Activated CD4-positive, alpha-beta T cell treated with anti-CD3 and anti-CD28 coated beads, Interleukin-2, amount 10 ng/mL, durations not matched to agents 24 days and 14 days (primary cell): ENCODE results near the gene FARS2. TPM values are rescaled to one million over a fixed set of nuclear protein-coding genes. Genes with fewer than 3 reads are reported as not detected.

Source experiments
- DNase-seq: peaks from one replicate; pipeline ENCODE4 v3.0.0; 2022
- H3K27ac Mint-ChIP-seq: one replicate; pipeline ENCODE4 v1.8.0; 2022; ENCODE audit warnings: mild to moderate bottlenecking, mixed read lengths
- H3K27me3 Mint-ChIP-seq: one replicate; pipeline ENCODE4 v1.8.0; 2022; ENCODE audit warnings: mixed read lengths
- H3K36me3 Mint-ChIP-seq: one replicate; pipeline ENCODE4 v1.8.0; 2022; ENCODE audit warnings: low read depth, mild to moderate bottlenecking, mixed read lengths
- H3K4me1 Mint-ChIP-seq: one replicate; pipeline ENCODE4 v1.8.0; 2021; ENCODE audit warnings: mixed read lengths
- H3K4me3 Mint-ChIP-seq: one replicate; pipeline ENCODE4 v1.8.0; 2022; ENCODE audit warnings: mild to moderate bottlenecking, moderate library complexity, mixed read lengths
- H3K9me3 Mint-ChIP-seq: one replicate; pipeline ENCODE4 v1.8.0; 2021; ENCODE audit warnings: mixed read lengths
- intact Hi-C: fragments of 100-400 bp; cut with micrococcal nuclease; formaldehyde crosslinking; loops from one replicate; pipeline ENCODE4 v1.15.1; 2023
- total RNA-seq: library from RNA; stranded (reverse); gene quantifications from 2 replicates; pipeline ENCODE4 v1.2.3, GENCODE V29; 2022

FARS2 gene
- total RNA-seq, 1 donor from 2014 or later: 24.7 TPM

GRCh38 chr6:5398530-5398929, 137.2 kb downstream of the FARS2 start:
- Mint-ChIP-seq H3K27ac (no peak overlapping the region), H3K27me3 (no peaks in the 10 kb centered on the region)
- DNase-seq: peak; percentile 64

GRCh38 chr6:5399391-5399790, 138.1 kb downstream of the FARS2 start:
- intact Hi-C loops: loop anchor here (2.0 kb wide), 2 partner anchors 139 to 185 kb away; partner anchors contain the start of genes FARS2 and LYRM4
- Mint-ChIP-seq H3K27ac (no peak overlapping the region), H3K27me3 (no peaks in the 10 kb centered on the region), H3K4me3 (no peak overlapping the region), H3K9me3 (no peaks in the 10 kb centered on the region), H3K36me3 (no peaks in the 10 kb centered on the region), H3K4me1 (peaks cover 6% of the 10 kb centered on the region)
- no peak for DNase-seq

More at GRCh38 chr6:5398530-5398929, 137.2 kb downstream of the FARS2 start:
- Mint-ChIP-seq H3K4me1 (peaks cover 6% of the 10 kb centered on the region), H3K9me3 (no peaks in the 10 kb centered on the region), H3K36me3 (no peaks in the 10 kb centered on the region), H3K4me3 (no peak overlapping the region)
- intact Hi-C loops: loop anchor here (1.0 to 2.0 kb wide), 3 partner anchors 138 to 255 kb away; partner anchors contain the start of genes FARS2 and LYRM4

GRCh38 chr6:5401845-5402738, 140.8 kb downstream of the FARS2 start:
- H3K27me3 Mint-ChIP-seq: no peaks in the 10 kb centered on the region
- peaks cover 6% of the 10 kb centered on the region for H3K4me1 Mint-ChIP-seq
- H3K36me3 Mint-ChIP-seq: no peaks in the 10 kb centered on the region
- H3K27ac Mint-ChIP-seq: no peak overlapping the region
- no peak for DNase-seq
- no peaks in the 10 kb centered on the region for H3K9me3 Mint-ChIP-seq
- no peak overlapping the region for H3K4me3 Mint-ChIP-seq
- intact Hi-C loops: no loop called here

GRCh38 chr6:5403076-5403475, 141.8 kb downstream of the FARS2 start:
- no peak for DNase-seq
- Mint-ChIP-seq H3K27ac (no peak overlapping the region), H3K9me3 (no peaks in the 10 kb centered on the region), H3K4me1 (peaks cover 6% of the 10 kb centered on the region), H3K27me3 (no peaks in the 10 kb centered on the region), H3K36me3 (peaks cover under 1% of the 10 kb centered on the region), H3K4me3 (no peak overlapping the region)
- intact Hi-C loops: no loop called here

- DNase-seq: no peak
- intact Hi-C loops: no loop called here
- H3K27ac Mint-ChIP-seq: no peak overlapping the region
- no peaks in the 10 kb centered on the region for H3K9me3 Mint-ChIP-seq
- no peaks in the 10 kb centered on the region for H3K27me3 Mint-ChIP-seq
- peaks cover 6% of the 10 kb centered on the region for H3K4me1 Mint-ChIP-seq
- no peak overlapping the region for H3K4me3 Mint-ChIP-seq
- peaks cover 2% of the 10 kb centered on the region for H3K36me3 Mint-ChIP-seq
Measured at GRCh38 chr6:5403609-5404008, 142.3 kb downstream of the FARS2 start.

- no peaks in the 10 kb centered on the region for H3K4me1 Mint-ChIP-seq
Measured at GRCh38 chr6:5405976-5406375, 144.7 kb downstream of the FARS2 start.

GRCh38 chr6:5411414-5411813, 150.1 kb downstream of the FARS2 start:
- Mint-ChIP-seq H3K36me3 (peaks cover 3% of the 10 kb centered on the region), H3K27me3 (no peaks in the 10 kb centered on the region), H3K27ac (no peak overlapping the region), H3K4me3 (no peak overlapping the region), H3K4me1 (no peaks in the 10 kb centered on the region), H3K9me3 (no peaks in the 10 kb centered on the region)
- no peak for DNase-seq
- intact Hi-C loops: no loop called here

More at GRCh38 chr6:5405976-5406375, 144.7 kb downstream of the FARS2 start:
- Mint-ChIP-seq H3K4me3 (no peak overlapping the region), H3K27ac (no peak overlapping the region), H3K27me3 (no peaks in the 10 kb centered on the region), H3K9me3 (no peaks in the 10 kb centered on the region), H3K36me3 (peaks cover 2% of the 10 kb centered on the region)
- intact Hi-C loops: no loop called here
- no peak for DNase-seq

GRCh38 chr6:5412017-5412416, 150.7 kb downstream of the FARS2 start:
- Mint-ChIP-seq H3K27ac (no peak overlapping the region), H3K4me3 (no peak overlapping the region), H3K36me3 (peaks cover 3% of the 10 kb centered on the region), H3K4me1 (no peaks in the 10 kb centered on the region), H3K9me3 (no peaks in the 10 kb centered on the region), H3K27me3 (no peaks in the 10 kb centered on the region)
- intact Hi-C loops: no loop called here
- DNase-seq: no peak

GRCh38 chr6:5412663-5413062, 151.3 kb downstream of the FARS2 start:
- Mint-ChIP-seq H3K9me3 (no peaks in the 10 kb centered on the region), H3K36me3 (peaks cover 3% of the 10 kb centered on the region), H3K4me1 (no peaks in the 10 kb centered on the region), H3K27ac (no peak overlapping the region), H3K27me3 (no peaks in the 10 kb centered on the region), H3K4me3 (no peak overlapping the region)
- intact Hi-C loops: no loop called here
- DNase-seq: no peak

GRCh38 chr6:5416250-5416649, 154.9 kb downstream of the FARS2 start:
- Mint-ChIP-seq H3K4me3 (no peak overlapping the region), H3K27ac (no peak overlapping the region), H3K4me1 (no peaks in the 10 kb centered on the region), H3K36me3 (peaks cover 2% of the 10 kb centered on the region), H3K27me3 (no peaks in the 10 kb centered on the region), H3K9me3 (no peaks in the 10 kb centered on the region)
- intact Hi-C loops: no loop called here
- no peak for DNase-seq

- Mint-ChIP-seq H3K27me3 (no peaks in the 10 kb centered on the region), H3K4me1 (peaks cover 2% of the 10 kb centered on the region), H3K27ac (no peak overlapping the region), H3K9me3 (no peaks in the 10 kb centered on the region), H3K4me3 (no peak overlapping the region), H3K36me3 (peaks cover 2% of the 10 kb centered on the region)
- DNase-seq: peak; percentile 64
- intact Hi-C loops: no loop called here
Measured at GRCh38 chr6:5422321-5422915, 161.1 kb downstream of the FARS2 start.

GRCh38 chr6:5423251-5423650, 161.9 kb downstream of the FARS2 start:
- DNase-seq: peak; percentile 26
- H3K9me3 Mint-ChIP-seq: no peaks in the 10 kb centered on the region
- intact Hi-C loops: no loop called here
- no peak overlapping the region for H3K4me3 Mint-ChIP-seq
- peaks cover 2% of the 10 kb centered on the region for H3K4me1 Mint-ChIP-seq
- H3K36me3 Mint-ChIP-seq: peaks cover 2% of the 10 kb centered on the region
- H3K27me3 Mint-ChIP-seq: no peaks in the 10 kb centered on the region
- H3K27ac Mint-ChIP-seq: no peak overlapping the region

- DNase-seq: no peak
- Mint-ChIP-seq H3K4me3 (no peak overlapping the region), H3K36me3 (peaks cover 2% of the 10 kb centered on the region), H3K27me3 (no peaks in the 10 kb centered on the region), H3K4me1 (peaks cover 2% of the 10 kb centered on the region), H3K27ac (no peak overlapping the region), H3K9me3 (no peaks in the 10 kb centered on the region)
- intact Hi-C loops: no loop called here
Measured at GRCh38 chr6:5424726-5425125, 163.4 kb downstream of the FARS2 start.

- Mint-ChIP-seq H3K4me1 (peaks cover 2% of the 10 kb centered on the region), H3K36me3 (peaks cover 2% of the 10 kb centered on the region), H3K27ac (no peak overlapping the region), H3K4me3 (no peak overlapping the region), H3K9me3 (no peaks in the 10 kb centered on the region), H3K27me3 (no peaks in the 10 kb centered on the region)
- DNase-seq: no peak
- intact Hi-C loops: no loop called here
Measured at GRCh38 chr6:5425267-5425666, 164.0 kb downstream of the FARS2 start.
